Right kidney (tissue), 1 donor: Measurements from ENCODE around the gene SMOC1.

Source experiments
- DNase-seq: peaks from one replicate; pipeline ENCODE4 v3.0.0-alpha.2; 2016

Gene SMOC1

DNA sequence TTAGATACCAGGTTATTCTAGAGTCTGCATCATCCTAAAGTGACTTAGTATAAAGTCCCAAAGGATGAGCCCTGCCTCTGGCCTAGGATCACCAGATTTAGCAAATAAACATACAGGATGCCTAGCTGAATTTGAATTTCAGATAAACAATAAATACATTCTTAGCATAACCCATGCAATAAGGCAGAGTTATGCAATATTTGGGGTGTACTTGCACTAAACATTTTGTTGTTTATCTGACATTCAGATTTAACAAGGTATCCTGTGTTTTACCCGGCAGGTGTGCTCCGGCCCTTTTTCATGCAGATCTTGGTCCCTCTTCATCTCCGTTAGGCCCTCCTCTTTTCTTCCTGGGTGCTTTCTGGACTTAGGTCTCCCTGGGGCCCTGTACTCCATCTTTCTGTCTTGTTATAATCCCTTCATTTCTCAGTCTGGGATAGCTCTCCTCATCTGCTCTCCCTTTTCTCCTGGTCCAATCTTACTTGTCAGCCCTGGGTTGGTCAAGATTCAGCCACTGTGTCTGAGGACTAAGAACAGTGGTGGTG is 18.1 kb upstream of the SMOC1 start:
- DNase-seq = no peak

DNA sequence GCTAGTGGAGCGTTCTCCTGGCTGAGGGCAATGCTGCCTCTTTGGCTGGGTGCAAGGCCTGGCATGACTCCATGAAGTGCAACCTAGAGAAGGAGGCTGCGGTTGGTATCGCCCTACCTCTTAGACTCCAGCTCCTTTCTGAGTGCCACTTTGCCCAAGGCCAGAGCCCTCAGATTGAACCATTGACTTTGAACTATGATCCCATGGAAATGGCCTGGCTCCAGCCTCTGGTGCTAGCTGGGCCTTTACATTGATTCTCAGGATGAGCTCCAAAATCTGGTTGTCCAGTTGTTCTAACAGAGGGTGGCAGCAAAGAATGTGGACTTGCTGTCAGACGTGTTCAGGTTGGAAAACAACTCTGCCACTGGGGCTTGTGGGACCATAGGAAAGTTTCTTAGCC is 16.1 kb upstream of the SMOC1 start:
- no peak for DNase-seq

DNA sequence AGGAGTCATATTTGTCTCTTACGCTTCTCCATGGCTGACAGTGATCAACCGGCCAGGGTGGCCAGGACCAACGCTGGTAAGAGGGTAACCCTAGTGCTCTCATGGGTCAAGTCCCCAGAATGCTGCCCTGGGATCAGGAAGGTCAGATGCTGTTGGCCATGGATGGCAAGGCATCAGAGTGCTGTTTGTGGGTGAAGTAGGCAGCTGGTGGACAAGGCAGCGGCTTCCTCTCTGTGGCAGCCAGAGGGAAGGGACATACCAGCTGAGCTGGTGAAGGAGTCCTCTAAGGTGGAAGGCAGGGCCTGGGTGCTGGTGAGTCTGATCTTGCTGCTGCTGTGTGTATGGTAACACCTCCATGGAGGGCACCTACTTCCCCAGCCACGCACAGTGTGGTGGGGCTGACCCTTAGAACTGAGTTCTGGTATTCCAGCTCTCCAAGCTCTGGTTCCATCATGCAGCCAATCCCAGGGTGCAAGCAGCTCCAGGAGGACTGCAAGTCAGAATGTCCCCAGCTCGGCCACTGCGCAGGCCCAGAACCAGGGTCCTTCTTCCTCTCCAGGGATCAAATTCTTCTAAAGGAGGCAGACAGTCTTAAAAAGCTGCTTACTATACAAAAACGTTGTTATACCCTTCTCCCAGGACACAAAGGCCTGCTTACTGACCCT is 13.4 kb upstream of the SMOC1 start:
- DNase-seq = no peak

DNA sequence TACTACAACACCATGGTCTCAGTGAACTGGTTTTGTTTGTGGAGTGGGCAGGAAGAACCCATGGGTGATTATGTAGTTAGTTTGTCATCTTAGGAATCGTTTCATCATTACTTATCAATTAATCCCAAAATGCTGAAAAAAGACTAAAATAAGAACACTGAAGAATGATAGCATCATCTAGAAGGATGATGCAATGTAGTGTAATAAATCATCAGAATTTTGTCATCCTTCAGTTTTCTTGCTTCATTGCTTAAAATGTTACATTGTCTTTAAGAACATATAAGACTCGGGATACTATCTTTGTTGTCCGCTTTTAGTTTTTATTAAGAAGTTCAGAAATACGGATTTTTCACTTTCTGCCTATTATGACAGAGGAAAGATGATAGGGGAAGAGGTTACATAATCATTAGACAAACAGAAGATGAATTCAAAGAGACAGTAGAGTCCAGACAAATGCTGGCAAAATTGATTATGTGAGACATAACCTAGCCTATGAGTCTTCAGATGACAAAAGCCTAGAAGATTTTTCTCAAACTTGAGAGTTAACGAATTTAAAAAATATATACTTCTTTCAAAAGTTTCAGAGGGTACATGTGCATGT is 10.8 kb upstream of the SMOC1 start:
- no peak for DNase-seq

DNA sequence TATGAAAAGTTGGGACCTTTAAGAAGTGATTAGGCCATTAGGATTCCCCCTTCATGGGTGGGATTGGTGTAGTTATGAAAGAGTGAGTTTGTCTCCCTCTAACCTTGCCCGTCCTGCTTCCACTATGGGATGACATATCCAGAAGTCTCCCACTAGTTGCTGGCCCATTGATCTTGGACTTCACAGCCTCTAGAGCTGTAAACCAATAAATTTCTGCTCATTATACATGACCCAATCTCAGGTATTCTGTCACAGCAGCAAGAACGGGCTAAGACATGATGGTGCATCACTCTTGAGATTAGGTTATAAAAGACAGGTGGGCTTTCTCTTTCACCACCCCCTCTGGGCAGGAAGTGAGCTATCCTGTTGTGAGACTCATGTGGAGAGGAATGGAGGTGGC is 8.6 kb upstream of the SMOC1 start:
- DNase-seq = no peak

DNA sequence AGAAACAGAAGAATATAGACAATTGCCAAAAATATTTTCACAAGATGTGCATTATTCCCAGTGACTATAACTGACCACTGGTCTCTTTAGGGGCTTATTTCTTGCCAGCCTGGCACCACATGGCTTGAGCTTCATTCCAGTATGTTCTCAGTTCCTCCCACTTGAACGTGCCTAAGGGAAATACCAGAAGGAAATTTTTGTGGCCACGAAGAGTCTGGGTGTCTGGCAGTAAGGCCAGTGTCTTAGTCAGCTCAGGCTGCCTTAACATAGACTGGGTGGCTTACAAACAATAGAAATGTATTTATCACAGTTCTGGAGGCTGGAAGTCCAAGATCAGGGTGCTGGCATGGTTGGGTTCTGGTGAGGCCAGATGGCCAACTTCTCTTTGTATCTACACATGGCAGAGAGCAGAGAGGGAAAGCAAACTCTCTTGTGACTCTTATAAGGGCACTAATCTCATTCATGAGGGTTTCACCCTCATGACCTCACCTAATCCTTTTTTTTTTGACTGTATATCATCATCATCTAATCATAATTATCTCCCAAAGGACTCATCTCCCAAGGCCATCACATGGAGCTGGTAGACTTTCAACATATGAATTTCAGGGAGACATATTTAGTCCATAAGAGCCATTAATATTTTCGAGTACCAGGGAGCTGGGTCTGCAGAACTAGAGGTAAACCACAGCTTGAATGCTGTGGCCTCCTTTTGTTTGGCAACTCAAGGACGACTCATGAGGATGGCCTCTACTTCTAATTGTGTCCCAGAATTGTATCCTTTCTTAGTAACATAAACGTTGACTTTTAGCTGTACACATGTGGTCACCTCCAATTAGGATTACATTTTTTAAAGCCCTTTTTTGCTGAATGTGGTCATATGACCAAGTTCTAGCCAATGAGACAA is 5.1 kb upstream of the SMOC1 start:
- DNase-seq = no peak

DNA sequence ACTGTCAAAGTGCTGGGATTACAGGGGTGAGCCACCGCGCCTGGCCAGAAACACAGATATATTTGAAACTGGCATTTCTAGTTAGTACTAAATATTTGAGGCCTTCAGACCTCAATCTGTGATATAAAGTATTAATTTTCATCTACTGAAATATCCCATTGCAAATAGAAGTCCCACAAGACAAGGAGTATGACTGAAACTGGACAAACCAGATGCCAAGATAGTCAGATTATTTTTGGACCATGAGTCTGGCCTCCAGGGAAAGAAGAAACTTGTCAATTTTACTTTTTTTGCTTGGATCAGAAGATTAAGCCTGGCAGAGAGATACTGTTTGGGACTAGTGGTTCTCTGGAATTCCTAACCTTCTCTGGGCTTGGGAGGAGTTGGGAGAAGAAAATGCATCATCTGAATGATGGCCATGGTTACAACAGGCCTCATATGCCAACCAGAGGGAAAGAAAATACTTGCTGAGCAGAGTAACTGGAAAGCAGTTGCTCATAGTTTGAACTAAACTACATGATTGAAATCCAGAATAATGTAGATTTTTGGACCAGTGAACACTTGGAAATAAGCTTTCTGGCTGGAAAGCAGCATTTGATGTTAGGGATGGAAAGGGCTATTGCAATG is 2.9 kb upstream of the SMOC1 start:
- DNase-seq = no peak

DNA sequence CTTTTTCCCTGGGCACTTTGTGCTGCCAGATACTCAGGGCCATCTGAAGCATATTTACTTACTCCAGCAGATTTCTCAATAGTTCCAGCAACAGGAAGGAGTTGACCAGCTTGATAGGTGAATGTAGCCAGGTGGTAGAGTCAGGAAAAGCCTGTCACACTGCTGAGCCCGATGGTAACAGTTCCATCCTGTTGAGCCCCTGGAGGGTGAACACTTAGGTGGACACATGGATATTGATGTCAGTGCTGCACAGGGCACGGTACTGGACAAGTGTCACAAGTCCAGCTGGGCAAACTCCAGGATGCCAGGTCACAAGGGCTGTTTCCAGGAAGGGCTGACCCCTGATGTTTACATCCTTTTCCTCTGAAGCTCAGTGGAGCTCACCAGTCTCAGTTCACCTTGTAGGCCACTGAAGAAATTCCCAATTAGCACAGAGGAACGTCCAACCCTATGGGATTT is 2.3 kb upstream of the SMOC1 start:
- no peak for DNase-seq

DNA sequence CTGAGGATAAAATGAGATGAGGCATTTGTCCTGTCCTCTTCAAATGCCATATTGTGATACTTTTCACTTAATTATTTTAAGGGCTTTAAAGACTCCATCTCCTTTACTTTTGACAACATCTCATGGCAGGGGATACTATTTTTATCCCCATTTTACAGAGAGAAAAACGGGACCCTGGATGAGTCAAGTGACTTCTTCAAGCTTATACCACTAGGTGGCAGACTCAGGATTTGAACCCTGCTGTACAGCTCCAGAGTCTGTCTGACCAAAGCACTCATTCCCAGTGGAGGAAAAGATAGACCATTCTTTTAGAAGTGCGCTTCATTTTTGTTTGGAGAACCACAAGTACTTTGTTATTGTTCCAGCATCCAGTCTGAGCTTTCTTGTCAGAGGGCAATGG is 1.7 kb upstream of the SMOC1 start:
- DNase-seq = no peak

DNA sequence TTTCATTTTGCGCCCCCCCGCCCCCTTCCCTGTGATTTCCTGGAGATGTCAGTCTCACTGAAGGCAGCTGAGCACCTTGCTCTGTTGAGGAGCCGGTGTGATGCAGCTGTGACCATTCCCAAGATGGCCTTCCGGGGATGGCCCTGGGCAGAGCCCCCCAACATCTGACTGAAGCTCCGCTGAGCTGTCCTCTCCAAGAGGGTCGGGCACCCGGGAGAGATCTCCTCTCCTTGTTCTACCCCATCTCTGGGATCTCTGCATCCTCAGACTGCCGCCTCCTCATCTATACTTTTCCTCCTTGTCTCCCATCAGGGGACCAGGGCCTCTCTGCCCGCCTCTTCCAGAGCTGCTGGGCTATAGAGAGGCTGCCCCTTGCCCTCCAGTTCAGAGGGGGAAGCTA is 965 bp upstream of the SMOC1 start:
- DNase-seq = no peak

DNA sequence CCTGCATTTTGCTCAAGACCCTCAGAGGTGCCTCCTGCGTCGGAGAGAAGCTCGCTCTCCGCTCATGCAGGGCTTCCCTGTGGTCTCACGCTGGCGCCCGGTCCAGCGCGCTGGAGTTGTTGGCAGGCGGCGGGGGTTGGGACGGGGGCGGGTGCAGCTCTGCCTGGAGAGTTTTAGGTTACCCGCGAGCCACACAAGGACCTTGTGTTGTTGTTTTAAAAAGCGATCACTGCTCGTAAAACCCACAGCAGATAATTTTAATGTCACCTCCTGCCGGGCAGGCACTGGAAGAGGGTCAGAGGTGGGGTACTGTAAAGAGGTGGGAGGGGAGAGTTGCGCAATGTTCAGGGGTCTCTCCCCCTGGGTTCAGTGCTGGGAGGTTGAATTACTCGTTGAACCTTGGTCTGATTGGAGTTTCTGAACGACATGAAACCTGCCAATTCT is 850 bp downstream of the SMOC1 start:
- DNase-seq = peak; percentile 21

DNA sequence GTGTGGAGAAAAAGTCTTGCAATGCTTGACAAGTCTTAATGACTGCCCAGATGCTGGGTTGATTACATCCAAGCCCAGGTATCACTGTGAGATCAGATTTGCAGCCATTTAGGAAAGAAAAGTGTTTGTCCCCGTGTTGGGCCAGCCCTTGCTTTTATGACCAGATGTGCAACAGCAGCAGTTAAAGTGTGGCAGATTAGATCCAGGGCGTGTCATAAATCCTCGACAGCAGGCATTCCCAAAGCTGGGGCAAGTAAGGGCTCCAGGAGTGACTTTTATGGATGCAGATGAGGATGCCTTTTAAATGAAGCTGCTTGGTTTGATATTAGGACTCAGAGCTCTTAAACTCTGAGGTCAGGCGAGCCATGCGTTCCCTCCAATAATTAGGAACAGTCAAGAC is 1.7 kb downstream of the SMOC1 start:
- no peak for DNase-seq

DNA sequence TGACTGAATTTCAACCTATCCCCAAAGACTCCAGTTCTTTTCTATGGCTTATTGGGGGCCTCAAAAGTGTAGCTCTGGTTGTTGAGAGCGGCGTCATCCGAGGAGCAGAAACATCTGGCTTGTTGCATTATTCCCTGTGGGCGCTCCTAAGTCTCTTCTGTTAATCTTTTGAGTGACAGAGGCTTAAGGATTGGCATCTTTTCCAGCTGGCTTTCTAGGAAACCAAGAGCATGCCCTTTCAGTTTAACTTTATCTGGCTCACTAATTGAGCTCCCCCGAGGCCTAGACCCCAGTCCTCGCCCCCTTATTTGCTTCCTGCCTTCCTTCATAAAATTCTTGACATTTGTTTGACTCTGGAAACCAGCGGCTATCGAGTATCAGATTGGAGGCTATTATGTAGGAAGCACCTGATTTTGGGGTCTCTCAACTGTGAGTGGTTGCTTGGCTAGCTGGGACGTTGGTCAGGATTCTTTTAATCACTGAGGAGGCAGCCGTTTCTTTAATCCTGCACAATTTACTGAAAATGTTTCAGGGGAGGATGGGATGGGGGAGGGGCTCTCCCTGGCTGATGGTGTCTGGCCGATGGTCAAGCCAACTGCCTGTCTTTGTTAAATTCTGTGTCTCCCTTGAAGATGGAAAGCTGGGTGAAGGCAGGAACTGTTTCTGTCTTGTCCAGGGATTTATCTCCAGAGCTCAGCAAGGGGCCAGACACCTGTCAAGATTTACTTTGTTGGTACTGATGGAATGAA is 3.1 kb downstream of the SMOC1 start:
- DNase-seq = no peak

DNA sequence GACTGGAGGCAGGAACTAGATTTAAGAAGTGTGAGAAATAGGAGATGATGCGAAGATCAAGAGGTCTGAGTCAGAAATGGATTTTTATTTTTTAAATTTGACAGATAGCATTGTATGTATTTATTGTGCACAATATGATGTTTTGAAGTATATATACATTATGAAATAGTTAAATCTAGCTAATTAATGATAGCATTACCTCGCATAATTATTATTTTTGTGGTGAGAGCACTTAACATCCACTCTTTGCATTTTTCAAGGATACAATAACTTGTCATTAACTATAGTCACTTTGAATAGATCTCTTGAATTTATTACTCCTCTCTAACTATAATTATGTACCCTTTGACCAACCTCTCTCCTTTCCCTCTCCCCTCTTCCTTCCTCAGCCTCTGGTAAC is 3.7 kb downstream of the SMOC1 start:
- DNase-seq = no peak

DNA sequence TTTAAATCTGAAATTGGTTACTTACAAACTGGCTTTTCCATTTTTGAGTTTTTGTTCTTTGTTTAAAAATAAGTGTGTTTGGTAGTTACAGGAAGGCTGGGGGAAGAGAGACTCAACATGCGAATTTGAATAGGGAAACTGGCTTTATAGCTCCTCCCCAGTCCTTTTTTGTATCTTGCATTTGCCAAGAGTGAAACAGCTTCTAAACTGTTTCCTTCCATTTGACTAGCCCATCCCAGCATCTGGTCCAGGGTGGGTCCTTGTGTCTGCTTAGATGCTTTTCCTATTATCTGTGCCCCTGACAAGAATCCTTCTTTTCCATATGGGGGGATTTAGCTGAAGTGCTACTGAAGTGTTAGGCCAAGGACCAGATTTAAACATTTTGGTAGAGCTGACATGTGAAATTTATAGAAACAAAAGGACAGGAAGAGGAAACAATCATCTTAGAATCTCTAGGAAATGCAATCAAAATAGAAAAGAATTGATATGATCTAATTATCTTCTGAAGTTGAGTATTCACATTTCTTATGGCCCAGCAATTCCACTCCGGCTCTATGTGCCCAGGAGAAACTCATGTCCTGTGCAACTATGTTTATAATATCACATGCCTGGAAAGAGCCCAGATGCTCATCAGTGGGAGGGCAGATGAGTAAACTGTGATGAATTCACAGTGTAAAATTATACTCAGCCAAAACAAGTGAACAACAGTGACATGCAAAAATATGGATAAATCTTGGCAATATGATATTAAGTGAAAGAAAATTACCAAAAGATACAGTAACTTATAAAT is 7.4 kb downstream of the SMOC1 start:
- DNase-seq = no peak

DNA sequence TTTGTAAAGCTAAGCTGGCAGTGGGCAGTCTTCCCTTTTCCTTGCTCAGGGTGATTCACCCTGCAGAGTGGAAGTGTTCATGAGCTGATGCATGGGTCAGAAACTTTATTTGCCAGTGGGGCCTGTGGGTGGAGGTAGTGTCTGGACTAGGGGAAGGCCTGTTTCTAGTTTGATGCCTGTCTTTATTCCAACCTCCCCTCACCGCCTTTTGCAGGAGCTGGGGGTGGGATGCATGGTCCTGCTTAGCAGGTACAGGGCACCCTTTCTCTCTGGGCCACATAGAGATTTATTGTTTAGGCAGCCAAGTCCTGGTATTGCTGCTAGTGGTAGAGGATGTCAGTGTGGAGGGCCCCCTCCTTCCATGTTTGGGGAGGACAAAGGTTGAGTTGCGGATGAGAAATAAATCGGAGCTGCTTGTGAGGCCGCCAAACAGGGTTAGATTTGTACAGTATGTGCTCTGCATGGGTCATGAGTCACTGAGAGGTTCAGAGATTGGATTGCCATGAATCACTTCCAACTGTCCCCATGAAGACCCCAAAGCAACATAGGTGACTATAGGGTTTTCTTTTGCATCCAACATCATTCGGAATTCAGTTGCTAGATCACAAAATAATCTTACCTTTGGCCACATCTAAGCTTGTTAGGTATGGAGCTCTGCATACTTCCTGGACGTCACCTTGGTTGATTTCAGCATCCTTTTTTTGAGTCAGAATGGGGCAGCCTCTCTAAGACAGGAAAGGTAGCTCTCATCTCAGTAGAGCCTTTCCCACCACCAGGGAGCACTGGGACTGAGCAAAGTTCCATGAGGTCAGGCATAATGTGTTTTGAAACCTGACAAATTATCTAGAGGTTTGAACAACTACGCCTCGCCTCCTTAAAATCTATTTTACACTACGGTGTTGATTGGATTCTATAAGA is 8.8 kb downstream of the SMOC1 start:
- DNase-seq = no peak

DNA sequence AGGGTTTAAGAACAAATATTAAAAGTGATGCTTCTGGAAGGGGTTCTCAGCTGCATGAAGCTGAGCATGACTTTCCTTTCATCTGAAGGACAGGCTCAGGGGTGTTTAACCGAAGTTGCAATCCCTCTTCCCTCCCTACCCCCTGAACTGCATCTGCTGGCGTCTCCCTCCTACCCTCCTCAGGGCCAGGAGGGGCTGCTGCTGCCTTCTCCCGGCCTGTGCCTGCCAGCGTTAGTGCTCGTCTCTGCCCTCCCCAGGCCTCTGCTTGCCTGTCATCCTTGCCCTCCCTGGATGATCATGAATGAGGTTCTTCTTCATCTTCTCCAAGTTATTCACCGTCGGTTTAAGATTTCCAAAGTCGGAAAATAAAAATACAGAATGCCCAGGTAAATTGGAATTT is 12.2 kb downstream of the SMOC1 start:
- no peak for DNase-seq

DNA sequence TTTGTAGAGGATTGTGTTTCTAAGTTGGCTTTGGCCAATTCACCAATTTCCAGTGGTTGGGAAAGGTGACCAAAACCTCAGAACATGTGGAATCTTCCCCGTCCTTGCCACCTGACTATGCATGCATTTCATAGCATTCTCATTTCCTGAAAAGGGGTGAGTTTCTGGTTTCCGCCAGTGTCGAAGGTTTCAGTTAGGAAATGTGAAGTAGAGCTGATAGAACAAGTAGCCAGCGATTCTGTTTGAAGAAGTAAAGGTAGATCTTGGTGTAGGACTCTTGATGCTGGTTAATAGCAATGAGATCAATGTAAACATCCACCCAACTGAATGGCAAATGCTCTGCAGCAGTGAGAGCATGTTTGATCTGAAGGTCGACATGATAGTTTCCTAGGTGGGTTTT is 15.9 kb downstream of the SMOC1 start:
- no peak for DNase-seq

DNA sequence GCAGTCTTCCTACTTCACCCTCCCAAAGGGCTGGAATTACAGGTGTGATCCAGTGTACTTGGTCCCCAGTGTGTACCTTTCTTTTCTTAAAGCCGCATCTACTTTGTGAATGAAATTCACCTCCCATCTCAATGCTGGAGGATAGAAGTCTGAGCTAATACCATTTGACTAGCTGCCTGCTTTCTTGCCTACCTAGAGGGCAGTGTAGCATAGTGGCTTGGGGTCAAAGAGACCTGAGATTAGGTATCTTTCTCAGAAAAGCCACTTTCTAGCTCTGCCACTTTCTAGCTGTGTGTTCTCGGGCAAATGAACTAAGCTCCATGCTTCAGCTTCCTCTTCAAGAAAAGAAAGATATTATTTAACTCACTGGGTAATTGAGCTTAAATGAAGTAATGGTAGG is 16.9 kb downstream of the SMOC1 start:
- DNase-seq = no peak

DNA sequence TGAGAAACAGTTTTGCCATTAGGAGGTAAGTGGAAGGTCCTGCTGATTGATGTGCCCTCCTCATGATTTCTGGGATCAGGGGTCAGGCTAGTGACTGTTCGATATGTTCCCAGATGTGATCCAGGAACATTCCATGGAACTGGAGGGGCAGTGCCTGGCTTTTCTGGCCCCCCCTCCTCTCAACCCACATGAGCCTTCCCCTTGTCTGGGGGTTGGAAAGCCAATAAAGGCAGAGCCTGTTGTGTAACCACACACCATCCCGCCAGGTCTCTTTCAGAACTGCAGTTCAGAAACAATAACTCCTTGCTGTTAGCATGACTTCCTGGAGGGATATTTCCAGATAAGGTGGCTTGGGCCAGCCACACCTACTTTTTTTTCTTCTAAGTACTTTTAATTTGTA is 17.8 kb downstream of the SMOC1 start:
- no peak for DNase-seq
